Thyroid gland (tissue), 4 donors: ENCODE measurements around the gene ZNF462.

ENCODE experiments used
- POLR2A ChIP-seq, 2 donors: fragments of 450-650 bp; IDR thresholded peaks; one replicate each; pipeline ENCODE4 v1.6.1; 2017; ENCODE audit warnings: antibody characterized with exemption in 2 of 2, mild to moderate bottlenecking in 2 of 2, moderate library complexity in 1 of 2
- TF ChIP-seq, protein P1 (sequence below), 6 experiments: fragments of 200-600 bp in 3 of 6; fragments of 450-650 bp in 3 of 6; sonication (generic) in 3 of 6; IDR thresholded peaks; one replicate each; pipeline ENCODE4 v1.5.1; 2016 to 2019; ENCODE audit warnings: antibody characterized with exemption in 6 of 6, mild to moderate bottlenecking in 2 of 6, inconsistent platforms in 1 of 6, moderate library complexity in 1 of 6

DNA sequence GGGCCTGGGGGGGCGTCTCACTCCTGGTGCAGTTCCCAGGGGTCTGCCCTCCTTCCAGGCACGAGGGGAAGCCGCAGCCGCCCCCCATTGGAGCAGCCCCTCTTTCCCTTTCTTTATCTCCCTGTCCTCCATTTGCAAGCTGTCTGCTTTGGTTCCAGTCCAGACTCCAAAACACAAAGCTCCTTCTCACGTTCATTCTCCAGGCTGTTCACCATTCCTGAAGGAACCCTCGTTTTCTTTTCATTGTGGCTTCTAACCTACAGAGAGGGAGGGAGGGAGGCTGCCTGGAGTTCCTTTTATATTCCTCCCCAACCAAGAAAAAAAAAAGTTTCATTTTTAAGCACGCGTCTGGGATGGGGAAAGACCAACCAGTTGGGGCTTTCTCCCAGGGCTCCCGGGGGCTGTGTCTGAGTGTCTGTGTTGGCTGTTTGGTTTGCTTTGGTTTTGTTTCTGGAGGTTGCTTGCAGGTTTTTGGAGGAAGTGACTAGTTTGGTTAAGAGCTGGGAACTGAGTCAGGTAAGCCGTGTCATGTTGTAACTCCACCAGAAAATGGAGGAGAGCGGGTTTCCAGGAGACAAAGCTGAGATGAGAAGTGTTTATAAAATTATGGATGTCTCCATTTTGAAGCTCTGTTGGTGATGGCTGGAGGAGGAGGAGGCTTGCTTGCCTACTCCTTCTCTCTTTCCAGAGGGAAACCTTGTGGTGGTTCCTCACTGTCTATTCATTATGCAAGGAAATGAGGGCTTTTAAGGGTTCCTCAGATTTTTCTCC lies 1.6 kb downstream of the ZNF462 start:
- TF ChIP-seq, protein P1, sequence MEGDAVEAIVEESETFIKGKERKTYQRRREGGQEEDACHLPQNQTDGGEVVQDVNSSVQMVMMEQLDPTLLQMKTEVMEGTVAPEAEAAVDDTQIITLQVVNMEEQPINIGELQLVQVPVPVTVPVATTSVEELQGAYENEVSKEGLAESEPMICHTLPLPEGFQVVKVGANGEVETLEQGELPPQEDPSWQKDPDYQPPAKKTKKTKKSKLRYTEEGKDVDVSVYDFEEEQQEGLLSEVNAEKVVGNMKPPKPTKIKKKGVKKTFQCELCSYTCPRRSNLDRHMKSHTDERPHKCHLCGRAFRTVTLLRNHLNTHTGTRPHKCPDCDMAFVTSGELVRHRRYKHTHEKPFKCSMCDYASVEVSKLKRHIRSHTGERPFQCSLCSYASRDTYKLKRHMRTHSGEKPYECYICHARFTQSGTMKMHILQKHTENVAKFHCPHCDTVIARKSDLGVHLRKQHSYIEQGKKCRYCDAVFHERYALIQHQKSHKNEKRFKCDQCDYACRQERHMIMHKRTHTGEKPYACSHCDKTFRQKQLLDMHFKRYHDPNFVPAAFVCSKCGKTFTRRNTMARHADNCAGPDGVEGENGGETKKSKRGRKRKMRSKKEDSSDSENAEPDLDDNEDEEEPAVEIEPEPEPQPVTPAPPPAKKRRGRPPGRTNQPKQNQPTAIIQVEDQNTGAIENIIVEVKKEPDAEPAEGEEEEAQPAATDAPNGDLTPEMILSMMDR (IDR thresholded peaks at IDR 0.05): peak in 1 of 6 experiments; percentile 4
- TF ChIP-seq POLR2A (IDR thresholded peaks at IDR 0.05): peak in 1 of 2 donors; percentile 34
